H1 (cell line): Measurements from ENCODE around the gene POLN. TPM values are rescaled to one million over a fixed set of nuclear protein-coding genes. Genes with fewer than 3 reads are reported as not detected.
A peak's percentile ranks its signal among the peaks of the same experiment; 100 is the strongest.

ENCODE experiments used
- CTCF ChIA-PET: fragments of 300-600 bp; sonication (Branson Sonifier 250); formaldehyde crosslinking; loops from one replicate; lab custom pipeline; 2021; ENCODE audit not compliant: partially characterized antibody; lab: Charles Lee
- POLR2A ChIA-PET: fragments of 300-600 bp; sonication (Branson Sonifier 250); formaldehyde crosslinking; loops from one replicate; lab custom pipeline; 2021; ENCODE audit warnings: inconsistent platforms; ENCODE audit not compliant: partially characterized antibody; lab: Charles Lee
- DNase-seq, 2 experiments: peaks; one replicate each; pipeline versions ENCODE4 v3.0.0 to v3.0.0-alpha.2; 2010 to 2022; ENCODE audit warnings: low spot score in 2 of 2, low read depth in 1 of 2, mixed read lengths in 1 of 2
- FAIRE-seq: peaks from 2 replicates; lab custom pipeline; 2011; peaks lifted over from hg19 to GRCh38; lab: Jason Lieb, UNC
- H2AFZ ChIP-seq: 2 replicates; pipeline ENCODE4 v1.8.1; 2012; ENCODE audit warnings: low read length, inconsistent platforms
- H2AK5ac ChIP-seq: 2 replicates; pipeline ENCODE4 v1.6.1; 2013; ENCODE audit warnings: low read depth, low read length
- H2BK120ac ChIP-seq: replicated peaks from 2 replicates; pipeline ENCODE3; 2013; ENCODE audit warnings: low read depth, low read length, inconsistent platforms
- H2BK12ac ChIP-seq: 2 replicates; pipeline ENCODE4 v1.6.1; 2013; ENCODE audit warnings: low read depth, low read length
- H2BK15ac ChIP-seq: 2 replicates; pipeline ENCODE4 v1.6.1; 2013; ENCODE audit warnings: low read length
- H2BK20ac ChIP-seq: 2 replicates; pipeline ENCODE4 v1.6.1; 2013; ENCODE audit warnings: low read length
- H2BK5ac ChIP-seq: 2 replicates; pipeline ENCODE4 v1.6.1; 2013; ENCODE audit warnings: low read depth, low read length
- H3K14ac ChIP-seq: 2 replicates; pipeline ENCODE4 v1.6.1; 2013; ENCODE audit warnings: inconsistent platforms; ENCODE audit not compliant: insufficient read length
- H3K18ac ChIP-seq: 2 replicates; pipeline ENCODE4 v1.6.1; 2013; ENCODE audit warnings: low read length; ENCODE audit errors: extremely low read depth
- H3K23ac ChIP-seq: 2 replicates; pipeline ENCODE4 v1.6.1; 2013; ENCODE audit warnings: inconsistent platforms; ENCODE audit not compliant: insufficient read length
- H3K23me2 ChIP-seq: 2 replicates; pipeline ENCODE4 v1.6.1; 2013; ENCODE audit warnings: low read depth, low read length
- H3K27ac ChIP-seq: 2 replicates; pipeline ENCODE4 v1.6.1; 2011; ENCODE audit warnings: low read depth, low read length, inconsistent platforms
- H3K27me3 ChIP-seq, 4 experiments: replicated peaks in 1 of 4; 1 replicate in 1 of 4; 2 replicates in 3 of 4; pipeline versions ENCODE4 v1.6.1 to v1.8.1; 2011 to 2013; ENCODE audit warnings: low read length in 3 of 4, mild to moderate bottlenecking in 3 of 4, inconsistent platforms in 2 of 4, mixed read lengths in 2 of 4, moderate library complexity in 1 of 4; ENCODE audit not compliant: control insufficient read depth in 3 of 4, insufficient read depth in 3 of 4; ENCODE audit errors: extremely low read depth in 1 of 4
- H3K36me3 ChIP-seq, 4 experiments: 2 replicates each; pipeline versions ENCODE4 v1.6.1 to v1.8.1; 2011 to 2013; ENCODE audit warnings: mild to moderate bottlenecking in 4 of 4, low read length in 3 of 4, moderate library complexity in 2 of 4, control low read depth in 1 of 4, inconsistent platforms in 1 of 4; ENCODE audit not compliant: insufficient read depth in 4 of 4, control insufficient read depth in 2 of 4
- H3K4ac ChIP-seq: replicated peaks from 2 replicates; pipeline ENCODE3; 2013; ENCODE audit warnings: low read length, low read depth, mixed read lengths, inconsistent platforms; ENCODE audit not compliant: insufficient read length
- H3K4me1 ChIP-seq, 4 experiments: replicated peaks in 1 of 4; 1 replicate in 1 of 4; 2 replicates in 3 of 4; pipeline versions ENCODE4 v1.6.1 to v1.8.1; 2011 to 2013; ENCODE audit warnings: low read length in 3 of 4, inconsistent platforms in 2 of 4, mixed read lengths in 1 of 4; ENCODE audit not compliant: insufficient read depth in 4 of 4, control insufficient read depth in 3 of 4
- H3K4me2 ChIP-seq, 2 experiments: 2 replicates each; pipeline versions ENCODE4 v1.6.1 to v1.8.1; 2011 to 2013; ENCODE audit warnings: low read depth in 2 of 2, low read length in 2 of 2, control low read depth in 1 of 2, inconsistent platforms in 1 of 2, mild to moderate bottlenecking in 1 of 2; ENCODE audit not compliant: insufficient read depth in 1 of 2
- H3K4me3 ChIP-seq, 4 experiments: fragments of 200-600, 300-600 bp in 1 of 4; sonication (generic), shearing (Covaris generic), sonication (Bioruptor Twin) in 1 of 4; 2 replicates each; pipeline versions ENCODE4 v1.5.1 to v1.8.1; 2011 to 2016; ENCODE audit warnings: low read length in 4 of 4, low read depth in 3 of 4, control low read depth in 2 of 4, inconsistent platforms in 2 of 4, mild to moderate bottlenecking in 2 of 4, mixed read lengths in 1 of 4, moderate library complexity in 1 of 4; ENCODE audit not compliant: insufficient read depth in 2 of 4; ENCODE audit errors: extremely low read depth in 1 of 4
- H3K56ac ChIP-seq: replicated peaks from 2 replicates; pipeline ENCODE3; 2013; ENCODE audit warnings: low read depth, mild to moderate bottlenecking, mixed read lengths, low read length, inconsistent platforms; ENCODE audit not compliant: insufficient read length
- H3K79me1 ChIP-seq: 2 replicates; pipeline ENCODE4 v1.6.1; 2013; ENCODE audit warnings: low read depth, low read length, control low read depth
- H3K79me2 ChIP-seq, 2 experiments: 2 replicates each; pipeline versions ENCODE4 v1.6.1 to v1.8.1; 2012 to 2013; ENCODE audit warnings: low read length in 2 of 2, mild to moderate bottlenecking in 2 of 2, inconsistent platforms in 1 of 2; ENCODE audit not compliant: insufficient read depth in 2 of 2, control insufficient read depth in 1 of 2
- H3K9ac ChIP-seq, 4 experiments: replicated peaks in 1 of 4; 1 replicate in 1 of 4; 2 replicates in 3 of 4; pipeline versions ENCODE4 v1.6.1 to v1.8.1; 2011 to 2013; ENCODE audit warnings: low read depth in 3 of 4, low read length in 3 of 4, control low read depth in 2 of 4, mild to moderate bottlenecking in 2 of 4, moderate library complexity in 2 of 4, inconsistent platforms in 1 of 4; ENCODE audit errors: extremely low read depth in 1 of 4
- H3K9me3 ChIP-seq, 2 experiments: 2 replicates each; pipeline versions ENCODE4 v1.6.1 to v1.8.1; 2012 to 2013; ENCODE audit warnings: mild to moderate bottlenecking in 2 of 2, moderate library complexity in 2 of 2, control low read depth in 1 of 2, inconsistent platforms in 1 of 2, low read depth in 1 of 2, low read length in 1 of 2, mixed read lengths in 1 of 2; ENCODE audit not compliant: insufficient read depth in 2 of 2
- H4K20me1 ChIP-seq, 2 experiments: replicated peaks in 1 of 2; 2 replicates each; pipeline versions ENCODE3 to v1.8.1; 2011 to 2013; ENCODE audit warnings: inconsistent platforms in 2 of 2, low read length in 2 of 2, mild to moderate bottlenecking in 1 of 2; ENCODE audit not compliant: insufficient read depth in 2 of 2, control insufficient read depth in 1 of 2
- H4K5ac ChIP-seq: 2 replicates; pipeline ENCODE4 v1.6.1; 2013; ENCODE audit warnings: low read length, low read depth, mixed read lengths, inconsistent platforms; ENCODE audit not compliant: insufficient read length
- H4K8ac ChIP-seq: 2 replicates; pipeline ENCODE4 v1.8.0; 2013; ENCODE audit warnings: mild to moderate bottlenecking, moderate library complexity, low read length, inconsistent platforms; ENCODE audit not compliant: insufficient read depth; ENCODE audit errors: extremely low read depth
- H4K91ac ChIP-seq: replicated peaks from 2 replicates; pipeline ENCODE3; 2013; ENCODE audit warnings: low read length, mixed read lengths, inconsistent platforms; ENCODE audit not compliant: insufficient read length
- ATF2 ChIP-seq: IDR thresholded peaks from 2 replicates; pipeline ENCODE4 v1.6.1; 2012; ENCODE audit warnings: low read length, inconsistent platforms
- CTCF ChIP-seq, 3 experiments: IDR thresholded peaks; 1 replicate in 2 of 3; 2 replicates in 1 of 3; pipeline versions ENCODE4 v1.5.1 to v1.6.1; 2011; ENCODE audit warnings: low read length in 3 of 3, mild to moderate bottlenecking in 3 of 3, inconsistent platforms in 2 of 3, low read depth in 1 of 3, moderate library complexity in 1 of 3; ENCODE audit not compliant: insufficient read depth in 1 of 3; ENCODE audit errors: control extremely low read depth in 1 of 3
- JUN ChIP-seq: IDR thresholded peaks from 2 replicates; pipeline ENCODE4 v1.6.1; 2011; ENCODE audit warnings: low read depth, mild to moderate bottlenecking, improper control_type of control experiment, low read length
- JUND ChIP-seq: IDR thresholded peaks from 2 replicates; pipeline ENCODE4 v1.6.1; 2011; ENCODE audit warnings: mild to moderate bottlenecking, improper control_type of control experiment, low read length
- RNF2 ChIP-seq: fragments of 200-900, 300-1000 bp; sonication (generic); IDR thresholded peaks from 2 replicates; pipeline ENCODE4 v1.7.1; 2016; ENCODE audit warnings: borderline replicate concordance, low read depth, mild to moderate bottlenecking, antibody characterized with exemption, low read length; ENCODE audit not compliant: poor library complexity, severe bottlenecking; ENCODE audit errors: missing control alignments
- SIRT6 ChIP-seq: IDR thresholded peaks from one replicate; pipeline ENCODE4 v1.7.1; 2012; ENCODE audit warnings: low read length, inconsistent platforms
- SP2 ChIP-seq: IDR thresholded peaks from 2 replicates; pipeline ENCODE4 v1.6.1; 2012; ENCODE audit warnings: mild to moderate bottlenecking, low read length, inconsistent platforms
- WGBS, 2 experiments: shearing (Covaris generic) in 1 of 2; methylation state at CpG; one replicate each; pipeline versions ENCODE4 v1.1.6 to v1.1.7; 2013 to 2015; ENCODE audit warnings: low lambda C conversion rate in 2 of 2, mixed read lengths in 2 of 2, inconsistent platforms in 1 of 2, low coverage in 1 of 2, missing lambda C conversion rate in 1 of 2; ENCODE audit not compliant: insufficient replicate concordance in 2 of 2, insufficient coverage in 1 of 2, insufficient read length in 1 of 2; ENCODE audit errors: extremely low coverage in 1 of 2, missing lambda C conversion rate in 1 of 2; 5-methylcytosine and 5-hydroxymethylcytosine counted together
- polyA plus RNA-seq, 7 experiments: library from polyadenylated mRNA; depleted of rRNA in 3 of 7; stranded (reverse) in 5 of 7; unstranded in 2 of 7; fragments of >200 nt in 5 of 7; fragments of 200-250 nt in 2 of 7; gene quantifications; 1 replicate in 5 of 7; 2 replicates in 1 of 7; 4 replicates in 1 of 7; pipeline versions ENCODE4 v1.2.1 to v1.2.3, GENCODE V29; 2011 to 2013; ENCODE audit warnings: missing spikeins in 2 of 7, mixed read lengths in 2 of 7
- total RNA-seq: library from RNA; stranded (reverse); fragmentation: NEBNext Ultra II Directional; extraction: Animal tissue kit (Norgen Biotek cat#: 25700); gene quantifications from 2 replicates; pipeline ENCODE4 v1.2.1, GENCODE V29; 2021

POLN gene
- total and polyA plus RNA-seq, 2 of the 8 experiments (the other 6 are each of a cell fraction or from before 2014, with no cell fraction given) = 0.98 to 1.5 TPM

- no peak overlapping the region for H3K4ac ChIP-seq
- H2BK15ac ChIP-seq = no peak overlapping the region
- H3K23me2 ChIP-seq = no peaks in the 10 kb centered on the region
- H4K20me1 ChIP-seq = peaks cover 0 to 2% of the 10 kb centered on the region in 2 experiments
- H2BK120ac ChIP-seq = no peak overlapping the region
- H3K14ac ChIP-seq = no peak overlapping the region
- H3K4me3 ChIP-seq = no peak overlapping the region
- no peak overlapping the region for H2BK20ac ChIP-seq
- no peak overlapping the region for H2BK5ac ChIP-seq
- no peaks in the 10 kb centered on the region for H3K4me1 ChIP-seq
- H3K56ac ChIP-seq = no peak overlapping the region
- peak overlapping the region; percentile 41; the same call in 1 of the 2 replicates for H4K8ac ChIP-seq
- no peaks in the 10 kb centered on the region for H3K79me2 ChIP-seq
- no peak overlapping the region for H3K18ac ChIP-seq
- WGBS, 2 experiments = 95% methylated on average over 42 of the region's 42 CpGs; no CpG with 5 or more reads in 1 of the 2 experiments
- ChIA-PET POLR2A (no interaction called here), CTCF (interaction anchor here (1.0 to 2.1 kb wide), 5 partner anchors 9 to 106 kb away, joined by 3 to 8 read pairs (median 6); no protein-coding TSS in a partner anchor)
- H2AK5ac ChIP-seq = no peak overlapping the region
- H3K9ac ChIP-seq = no peak overlapping the region
- FAIRE-seq (no peak), DNase-seq (peak in 1 of 2 experiments; percentile 45)
- no peak overlapping the region for H4K5ac ChIP-seq
- no peak overlapping the region for H3K23ac ChIP-seq
- no peak overlapping the region for H2BK12ac ChIP-seq
- no peak overlapping the region for H3K4me2 ChIP-seq
- H3K36me3 ChIP-seq = peaks cover 0 to 5% (median 2%) of the 10 kb centered on the region in 4 experiments; a peak in 2 of 8 replicates
- H3K79me1 ChIP-seq = no peaks in the 10 kb centered on the region
- H4K91ac ChIP-seq = no peak overlapping the region
- H2AFZ ChIP-seq = no peak overlapping the region
- no peak overlapping the region; the same call in 1 of the 2 replicates for H3K27ac ChIP-seq
- H3K9me3 ChIP-seq = no peaks in the 10 kb centered on the region; a peak in 1 of 4 replicates
- H3K27me3 ChIP-seq = no peaks in the 10 kb centered on the region
- TF ChIP-seq JUN (no peak), SP2 (no peak), ATF2 (no peak), JUND (no peak), SIRT6 (no peak), RNF2 (no peak), CTCF (IDR thresholded peaks at IDR 0.05; ENCODE audit: control extremely low read depth in 1 of 3, insufficient read depth in 1 of 3, low read depth in 1 of 3, low read length in 3 of 3) (no peak)
Observed at GRCh38 chr4:2247128-2248043, 5.5 kb upstream of the POLN start.
